ENCODE results near the gene MAN2B1. TPM values are rescaled to one million over a fixed set of nuclear protein-coding genes. Genes with fewer than 3 reads are reported as not detected.
"Not testable (repeated sequence)": the region's sequence is repeated elsewhere in the genome, so short reads cannot be mapped to it uniquely, and the experiment has no call there.

MAN2B1 gene
- total RNA-seq, 6 donors from 2014 or later: 56.8 to 299 (median 121) TPM

- no peak for ATAC-seq (ENCODE audit: low FRiP score in 2 of 2)
- no peak for DNase-seq
- H3K27ac ChIP-seq: no peak overlapping the region
- 87 to 88% methylated on average over 10 of the region's 10 CpGs for WGBS, 2 donors
- no peak overlapping the region for H3K4me3 ChIP-seq
- H3K27me3 ChIP-seq: no peaks in the 10 kb centered on the region
- H3K9me3 ChIP-seq: no peaks in the 10 kb centered on the region
- TF ChIP-seq CTCF (IDR thresholded peaks at IDR 0.05) (no peak), EP300 (IDR thresholded peaks at IDR 0.05) (no peak), POLR2AphosphoS5 (IDR thresholded peaks at IDR 0.05) (no peak), POLR2A (IDR thresholded peaks at IDR 0.05) (no peak)
- peaks cover 0 to 1% (median 0%) of the 10 kb centered on the region in 4 donors for H3K36me3 ChIP-seq
- H3K4me1 ChIP-seq: peaks cover 8 to 21% (median 12%) of the 10 kb centered on the region in 4 donors
Observed at GRCh38 chr19:12646551-12646950, 20.0 kb downstream of the MAN2B1 start.

- H3K27ac ChIP-seq; H3K27me3 ChIP-seq; H3K36me3 ChIP-seq; H3K9me3 ChIP-seq; ATAC-seq (ENCODE audit: low FRiP score in 2 of 2); H3K4me3 ChIP-seq: not testable (repeated sequence)
- H3K4me1 ChIP-seq: peaks cover 13 to 28% (median 18%) of the 10 kb centered on the region in 4 donors
- 95 to 97% methylated on average over 14 of the region's 14 CpGs for WGBS, 2 donors
- peak in 1 of 2 donors; percentile 78 for DNase-seq
Observed at GRCh38 chr19:12643716-12644115, 22.8 kb downstream of the MAN2B1 start.

GRCh38 chr19:12642506-12642905 lies 24.0 kb downstream of the MAN2B1 start:
- Histone ChIP-seq H3K27me3 (no peaks in the 10 kb centered on the region), H3K36me3 (no peaks in the 10 kb centered on the region), H3K4me1 (peaks cover 6 to 16% (median 7%) of the 10 kb centered on the region in 4 donors), H3K4me3 (no peak overlapping the region), H3K9me3 (no peaks in the 10 kb centered on the region), H3K27ac (no peak overlapping the region)
- 86 to 91% methylated on average over 14 to 26 of the region's 26 CpGs for WGBS, 2 donors
- DNase-seq (peak in 1 of 2 donors; percentile 72), ATAC-seq (ENCODE audit: low FRiP score in 2 of 2) (no peak)
- TF ChIP-seq EP300 (IDR thresholded peaks at IDR 0.05) (no peak), CTCF (IDR thresholded peaks at IDR 0.05) (no peak), POLR2A (IDR thresholded peaks at IDR 0.05) (no peak), POLR2AphosphoS5 (IDR thresholded peaks at IDR 0.05) (no peak)

- Histone ChIP-seq H3K4me3 (no peak overlapping the region), H3K9me3 (no peaks in the 10 kb centered on the region), H3K27ac (no peak overlapping the region), H3K36me3 (no peaks in the 10 kb centered on the region), H3K4me1 (peaks cover 6 to 10% (median 6%) of the 10 kb centered on the region in 4 donors), H3K27me3 (no peaks in the 10 kb centered on the region)
- WGBS, 2 donors: 68 to 70% methylated on average over 13 of the region's 13 CpGs
- DNase-seq: no peak
- no peak for TF ChIP-seq POLR2AphosphoS5 (IDR thresholded peaks at IDR 0.05)
- no peak for TF ChIP-seq EP300 (IDR thresholded peaks at IDR 0.05)
- ATAC-seq (ENCODE audit: low FRiP score in 2 of 2): no peak
Observed at GRCh38 chr19:12641456-12641855, 25.1 kb downstream of the MAN2B1 start.

GRCh38 chr19:12639901-12640613 lies 26.5 kb downstream of the MAN2B1 start:
- no peak for TF ChIP-seq POLR2AphosphoS5 (IDR thresholded peaks at IDR 0.05)
- TF ChIP-seq CTCF (IDR thresholded peaks at IDR 0.05): peak; percentile 80 to 84 (median 82)
- no peaks in the 10 kb centered on the region for H3K27me3 ChIP-seq
- 12 to 15% methylated on average over 13 to 16 of the region's 39 CpGs for WGBS, 2 donors
- peaks cover 6 to 10% (median 6%) of the 10 kb centered on the region in 4 donors for H3K4me1 ChIP-seq
- peak; percentile 94 to 96 for ATAC-seq (ENCODE audit: low FRiP score in 2 of 2)
- peak; percentile 87 to 92 for DNase-seq
- H3K36me3 ChIP-seq: no peaks in the 10 kb centered on the region
- H3K9me3 ChIP-seq: no peaks in the 10 kb centered on the region
- H3K27ac ChIP-seq: no peak overlapping the region
- peak overlapping the region in 3 of 4 donors; percentile 7 to 32 (median 14) for H3K4me3 ChIP-seq
